NCI-H2196 (cell line): Measurements from ENCODE around the gene ELAVL4.

Experiments
- DNase-seq: peaks from one replicate; lab custom pipeline; 2025; ENCODE audit not compliant: unreplicated experiment; lab: John Stamatoyannopoulos, UW

Gene ELAVL4

DNA sequence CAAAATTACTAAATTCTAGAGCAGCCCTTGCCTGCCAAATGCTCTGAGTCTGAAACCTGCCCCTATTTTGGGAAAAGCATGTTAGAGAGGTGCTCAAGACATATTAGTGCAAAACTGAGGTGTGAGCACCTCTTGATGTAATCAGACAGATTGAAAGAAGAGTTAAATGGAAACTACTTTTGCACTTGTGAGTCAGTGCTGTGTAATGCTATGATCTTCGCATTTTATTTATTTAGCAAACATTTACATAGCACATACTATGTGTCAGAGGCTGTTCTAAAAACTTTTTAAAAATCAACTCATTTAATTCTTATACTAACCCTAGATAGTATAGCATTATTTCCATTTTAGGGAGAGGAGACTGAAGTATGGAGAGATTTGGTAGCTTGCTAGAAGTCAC lies 138.1 kb downstream of the ELAVL4 start:
- DNase-seq: no peak

DNA sequence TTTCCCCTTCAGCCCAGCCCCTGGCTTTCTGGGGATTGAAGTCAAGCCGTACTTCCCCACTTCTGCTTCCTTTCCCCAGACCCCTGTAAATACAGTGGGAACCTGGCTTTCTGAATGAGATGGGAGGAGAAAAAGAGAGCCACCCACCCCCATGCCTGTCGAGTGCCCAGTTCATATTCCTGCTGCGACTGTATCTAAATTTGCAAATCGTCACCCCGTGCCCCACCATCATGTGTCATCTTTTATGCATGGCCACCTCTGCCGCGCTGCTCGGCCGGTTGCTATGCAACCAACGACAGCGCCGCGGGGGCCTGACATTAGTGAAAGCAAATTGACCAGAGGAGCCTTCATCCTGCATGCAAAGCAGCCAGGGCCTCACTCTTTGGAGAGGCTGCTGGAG lies 143.0 kb downstream of the ELAVL4 start:
- DNase-seq: peak; percentile 42

DNA sequence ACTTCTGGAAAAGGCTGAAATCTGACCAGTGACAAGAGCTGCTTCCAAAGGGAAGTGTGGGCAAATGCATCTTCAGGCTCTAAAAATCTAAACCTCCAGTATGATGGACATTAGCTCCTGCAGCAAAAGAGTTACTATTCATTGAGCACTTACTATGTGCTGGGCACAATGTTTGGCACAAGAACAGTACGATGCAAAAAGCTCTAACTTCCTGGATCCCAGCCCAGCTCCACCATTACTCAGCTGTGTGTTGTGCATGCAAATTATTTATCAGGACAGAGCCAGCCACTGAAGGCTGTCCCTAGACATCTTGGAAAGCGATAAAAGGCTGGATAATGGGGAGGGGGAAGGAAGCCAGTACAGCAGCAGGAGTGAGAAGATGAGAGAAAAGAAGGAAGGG lies 143.5 kb downstream of the ELAVL4 start:
- no peak for DNase-seq
